Activated CD8-positive, alpha-beta memory T cell treated with anti-CD3 and anti-CD28 coated beads for 48 hours (primary cell): ENCODE measurements around the gene REG1A.

Experiments
- DNase-seq, 3 experiments: peaks; one replicate each; pipeline ENCODE4 v3.0.0-alpha.2; 2020; ENCODE audit warnings: low read depth in 2 of 3, low spot score in 2 of 3

The REG1A gene

DNA sequence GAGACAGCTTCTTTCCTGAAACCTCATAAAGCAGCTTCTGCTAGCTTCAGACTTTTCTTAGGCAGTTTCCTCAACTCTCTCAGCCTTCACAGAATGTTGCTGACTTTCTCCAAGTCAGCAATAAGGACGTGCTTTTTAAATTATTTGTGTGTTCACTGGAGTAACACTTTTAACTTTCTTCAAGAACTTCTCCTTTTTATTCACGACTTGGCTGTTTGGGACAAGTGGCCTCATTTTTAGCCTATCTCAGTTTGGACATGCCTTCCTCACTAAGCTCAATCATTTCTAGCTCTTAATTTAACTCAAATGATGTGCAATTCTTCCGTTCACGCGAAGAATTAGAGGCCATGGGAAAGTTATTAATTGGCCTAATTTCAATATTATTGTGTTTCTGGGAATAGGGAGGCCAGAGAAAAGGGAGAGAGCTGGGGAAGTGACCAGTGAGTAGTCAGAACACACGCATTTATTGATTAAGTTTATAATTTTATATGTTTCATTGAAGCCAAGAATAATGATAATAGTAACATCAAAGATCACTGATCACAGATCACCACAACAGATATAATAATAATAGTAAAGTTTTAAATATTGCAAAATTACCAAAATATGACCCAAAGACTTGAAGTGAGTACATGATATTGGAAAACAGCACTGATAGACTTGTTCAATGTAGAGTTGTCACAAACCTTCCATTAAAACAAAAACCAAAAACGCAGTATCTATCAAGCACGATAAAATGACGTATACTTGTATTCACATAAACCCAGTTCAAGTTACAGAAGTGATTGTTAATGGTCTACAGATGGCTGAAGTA lies 4.8 kb downstream of the REG1A start:
- DNase-seq, result no peak

GRCh38 chr2:79125721-79125985 lies 5.4 kb downstream of the REG1A start:
- no peak for DNase-seq

GRCh38 chr2:79128406-79128805 lies 8.1 kb downstream of the REG1A start:
- no peak for DNase-seq

DNA sequence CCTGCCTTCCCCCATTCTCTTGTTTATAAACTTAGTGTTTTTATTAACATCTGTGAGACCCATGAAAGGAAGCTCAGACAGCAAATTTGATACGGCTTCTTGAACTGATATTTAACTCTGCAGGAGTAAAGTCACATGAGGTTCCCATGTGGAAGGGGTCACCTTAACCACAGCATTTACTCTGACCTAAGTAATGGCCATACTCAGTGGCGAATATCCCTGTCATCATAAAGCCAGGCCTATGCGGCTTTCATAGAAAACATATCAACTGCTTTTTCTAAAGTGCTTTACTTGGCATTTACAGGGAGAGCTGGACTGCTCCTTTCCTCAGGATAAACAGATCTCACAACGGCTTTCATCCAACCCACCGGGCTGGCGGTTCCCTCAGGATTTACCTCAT lies 9.0 kb downstream of the REG1A start:
- DNase-seq, result no peak

- no peak for DNase-seq
Measured at GRCh38 chr2:79129804-79130203, 9.5 kb downstream of the REG1A start.

DNA sequence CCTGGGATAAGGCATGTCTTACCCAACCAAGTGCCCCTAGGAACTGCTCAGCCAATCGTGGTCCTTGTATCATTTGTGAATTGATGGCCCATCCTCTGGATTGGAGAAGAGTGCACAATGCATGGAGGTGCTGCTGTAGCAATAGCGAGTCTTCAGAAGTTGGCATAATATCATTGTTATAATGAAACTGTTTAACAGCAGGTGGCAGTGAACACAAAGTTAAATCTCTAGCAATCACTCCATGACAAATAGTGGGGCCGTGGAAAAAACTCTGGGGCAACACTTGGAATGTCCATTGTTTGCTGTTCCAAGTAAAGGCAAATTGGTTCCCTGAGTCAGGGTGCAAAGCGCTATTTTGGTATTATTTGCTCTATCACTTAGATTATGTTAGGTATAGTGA lies 11.4 kb downstream of the REG1A start:
- DNase-seq, result no peak

DNA sequence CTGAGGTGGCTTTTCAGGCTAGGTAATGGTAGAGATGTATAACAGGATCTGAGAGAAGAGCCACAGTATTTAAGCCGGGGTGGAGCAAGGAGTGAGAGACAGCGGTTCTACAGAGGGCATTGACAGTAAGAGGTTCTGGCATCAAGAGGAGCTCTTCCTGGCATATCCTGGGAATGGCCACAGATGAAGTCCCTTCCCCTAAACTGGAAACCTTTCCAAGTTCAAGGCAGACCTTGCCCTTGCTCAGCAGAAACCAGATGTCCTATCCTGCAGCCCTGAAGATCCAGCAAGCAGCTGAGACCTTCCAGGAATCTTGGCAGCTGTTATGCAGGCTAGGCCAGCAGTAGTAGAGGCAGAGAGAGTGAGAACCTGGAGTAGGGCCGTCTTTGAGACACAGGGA lies 18.1 kb downstream of the REG1A start:
- no peak for DNase-seq

DNA sequence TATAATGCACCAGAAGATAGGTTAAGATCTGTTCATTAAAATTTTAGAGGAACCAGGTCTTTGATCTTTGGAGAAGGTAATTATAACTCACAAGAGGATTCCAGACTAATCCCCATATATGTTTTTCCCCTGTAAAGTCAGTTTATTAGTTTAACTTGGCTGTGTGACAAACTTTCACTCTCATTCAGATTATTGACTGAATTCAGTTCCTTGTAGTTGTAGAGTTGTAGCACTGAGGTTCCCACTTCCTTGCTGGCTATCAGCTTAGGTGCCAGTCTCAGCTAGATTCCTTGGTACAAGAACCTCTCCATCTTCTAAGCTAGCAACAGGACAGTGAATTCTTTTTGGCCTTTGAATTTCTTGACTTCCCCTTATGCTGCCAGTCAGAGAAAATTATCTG lies 19.1 kb downstream of the REG1A start:
- DNase-seq, result no peak

DNA sequence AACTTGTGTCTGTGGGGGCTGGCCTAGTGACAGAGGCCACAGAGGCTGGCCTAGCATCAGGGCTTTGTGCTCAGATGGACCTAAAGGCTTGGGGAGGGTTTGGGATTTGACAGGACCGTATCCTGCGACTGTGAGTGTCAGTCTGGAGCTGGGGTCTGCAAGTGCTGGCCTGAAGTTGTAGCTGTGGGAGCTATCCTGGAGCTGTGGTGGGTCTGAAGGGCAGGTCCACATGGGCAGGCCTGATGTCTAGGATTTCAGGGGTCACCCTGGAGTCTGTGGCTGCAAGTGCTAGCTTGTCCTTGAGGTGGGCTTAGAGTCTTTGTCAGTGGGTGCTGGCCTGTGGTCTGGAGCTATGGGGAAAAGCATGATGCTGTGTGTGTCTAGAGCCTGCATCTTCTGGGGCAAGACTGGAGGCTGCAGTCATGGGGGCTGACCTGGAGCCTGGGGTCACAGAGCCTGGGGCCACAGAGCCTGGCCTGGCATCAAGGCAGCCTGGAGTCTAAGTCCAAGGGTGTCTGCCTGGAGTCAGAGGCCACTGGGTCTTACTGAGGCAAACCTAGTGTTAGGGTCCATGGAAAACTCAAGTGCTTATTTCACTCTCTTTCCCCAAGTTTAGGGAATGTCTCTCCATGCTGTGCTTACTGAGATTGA lies 35.7 kb downstream of the REG1A start:
- DNase-seq, result no peak

DNA sequence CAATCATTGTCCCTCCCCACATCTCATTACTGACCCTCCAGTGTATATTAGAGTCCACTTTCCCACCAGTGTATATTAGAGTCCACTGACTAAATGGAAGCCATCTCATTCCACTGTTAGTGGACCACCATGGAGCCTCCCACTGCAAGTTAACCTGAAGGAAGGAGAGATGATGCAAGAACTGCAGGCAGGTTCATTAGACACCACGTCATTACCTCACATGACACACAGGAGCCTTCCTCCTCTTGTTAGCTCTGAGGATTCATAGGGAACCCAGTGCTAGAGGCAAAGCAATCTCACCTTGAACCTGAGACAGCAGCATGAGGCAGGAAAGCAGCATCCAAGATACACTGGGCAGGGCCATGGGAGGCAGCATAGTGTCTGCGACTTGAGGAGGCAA lies 38.7 kb downstream of the REG1A start:
- DNase-seq, result no peak

DNA sequence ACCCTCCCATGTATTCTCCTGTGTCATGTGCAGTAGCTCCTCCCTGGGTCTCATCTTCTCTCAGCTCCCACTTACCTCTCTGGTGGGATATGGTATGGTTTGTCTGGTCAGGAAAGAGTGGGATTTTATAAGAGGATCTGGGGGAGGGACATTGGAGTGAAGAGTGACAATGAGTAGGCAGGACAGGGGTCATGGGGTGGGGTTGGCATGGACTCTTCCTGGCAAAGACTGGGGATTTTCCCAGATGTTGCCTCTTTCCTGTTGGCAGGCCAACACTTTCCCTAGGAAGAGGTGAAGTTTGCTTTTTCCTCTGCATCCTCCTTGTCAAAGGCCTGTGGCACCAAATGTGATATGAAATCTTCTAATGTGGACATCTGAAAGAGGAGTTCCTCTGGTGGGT lies 39.4 kb downstream of the REG1A start, which contains the start of gene REG3A:
Gene REG3A, minus strand, starts transcription at position 101 of the 400 bp plus-strand sequence. CDS start 348 bp downstream, outside the sequence.
- no peak for DNase-seq

- DNase-seq, result no peak
Measured at GRCh38 chr2:79162132-79162531, 41.8 kb downstream of the REG1A start.

DNA sequence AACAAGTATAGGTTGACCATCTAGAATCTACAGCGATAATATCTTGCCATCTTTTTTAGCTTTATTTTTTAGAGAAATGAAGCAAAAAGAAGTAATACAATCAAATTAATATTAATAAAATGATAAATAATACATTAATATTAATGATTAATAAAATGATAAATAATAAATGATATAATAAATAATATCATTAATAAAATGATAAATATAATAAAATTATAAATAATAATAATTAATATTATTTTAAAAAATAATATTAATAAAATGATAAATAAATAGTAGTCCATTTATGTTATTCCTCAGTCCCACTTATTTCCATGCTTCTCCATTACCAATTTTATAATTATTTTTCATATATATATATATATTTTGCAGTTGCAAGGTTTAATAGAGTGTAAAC lies 42.5 kb downstream of the REG1A start:
- DNase-seq, result no peak

GRCh38 chr2:79171348-79171958 lies 51.2 kb downstream of the REG1A start:
- DNase-seq, result no peak
